Loucy (cell line): ENCODE data around the gene CTTNBP2.

Experiments used
- H2AFZ ChIP-seq: fragments of 200-600 bp; sonication (generic); 2 replicates; pipeline ENCODE4 v1.6.0; 2016; ENCODE audit warnings: antibody characterized with exemption, mild to moderate bottlenecking, low read length, moderate library complexity
- H3F3A ChIP-seq: fragments of 200-600 bp; 2 replicates; pipeline ENCODE4 v1.6.0; 2016; ENCODE audit warnings: antibody characterized with exemption, low read depth, mild to moderate bottlenecking
- H3K27me3 ChIP-seq: fragments of 200-600 bp; sonication (generic); 2 replicates; pipeline ENCODE4 v1.6.1; 2014; ENCODE audit warnings: low read length, mild to moderate bottlenecking; ENCODE audit not compliant: insufficient read depth, poor library complexity, severe bottlenecking
- H3K36me3 ChIP-seq: fragments of 200-600 bp; sonication (generic); 2 replicates; pipeline ENCODE4 v1.6.1; 2016; ENCODE audit warnings: low read length; ENCODE audit not compliant: insufficient read depth
- H3K4me1 ChIP-seq: fragments of 200-600 bp; sonication (generic); 2 replicates; pipeline ENCODE4 v1.5.1; 2014; ENCODE audit warnings: low read length, mild to moderate bottlenecking; ENCODE audit not compliant: insufficient read depth, poor library complexity, severe bottlenecking
- H3K4me2 ChIP-seq: fragments of 200-600 bp; sonication (generic); 2 replicates; pipeline ENCODE4 v1.6.0; 2014; ENCODE audit warnings: antibody characterized with exemption, low read length, low read depth, mild to moderate bottlenecking; ENCODE audit not compliant: poor library complexity, severe bottlenecking
- H3K4me3 ChIP-seq: fragments of 200-600 bp; sonication (generic); 2 replicates; pipeline ENCODE4 v1.5.1; 2014; ENCODE audit warnings: low read length, mild to moderate bottlenecking, mixed read lengths; ENCODE audit not compliant: poor library complexity, severe bottlenecking
- H3K79me2 ChIP-seq: fragments of 200-600 bp; sonication (generic); 2 replicates; pipeline ENCODE4 v1.6.1; 2014; ENCODE audit warnings: low read length; ENCODE audit not compliant: insufficient read depth
- H3K9ac ChIP-seq: fragments of 200-600 bp; sonication (generic); 2 replicates; pipeline ENCODE4 v1.6.0; 2014; ENCODE audit warnings: mild to moderate bottlenecking, low read depth, low read length, moderate library complexity; ENCODE audit not compliant: poor library complexity, severe bottlenecking
- H3K9me2 ChIP-seq: fragments of 200-600 bp; sonication (generic); replicated peaks from 2 replicates; pipeline ENCODE4 v1.6.1; 2016; ENCODE audit warnings: low read depth, low read length, mixed read lengths
- H3K9me3 ChIP-seq: fragments of 200-600 bp; sonication (generic); 2 replicates; pipeline ENCODE4 v1.6.1; 2014; ENCODE audit warnings: mild to moderate bottlenecking, antibody characterized with exemption, low read length, low read depth; ENCODE audit not compliant: insufficient read depth
- H4K20me1 ChIP-seq: fragments of 200-600 bp; sonication (generic); 2 replicates; pipeline ENCODE4 v1.6.0; 2014; ENCODE audit warnings: antibody characterized with exemption, low read length, mild to moderate bottlenecking; ENCODE audit not compliant: insufficient read depth, poor library complexity, severe bottlenecking
- CTCF ChIP-seq: fragments of 200-600 bp; sonication (generic); conservative IDR thresholded peaks from 2 replicates; pipeline ENCODE4 v1.5.1; 2014; ENCODE audit warnings: mild to moderate bottlenecking, antibody characterized with exemption, low read length
- EZH2phosphoT487 ChIP-seq: fragments of 200-600 bp; IDR thresholded peaks from 2 replicates; pipeline ENCODE4 v1.6.1; 2018; ENCODE audit warnings: antibody characterized with exemption, mild to moderate bottlenecking, moderate library complexity, borderline replicate concordance

The CTTNBP2 gene

GRCh38 chr7:117830422-117830954 lies 42.8 kb downstream of the CTTNBP2 start:
- no peak overlapping the region for H3K4me3 ChIP-seq
- H3K79me2 ChIP-seq: no peaks in the 10 kb centered on the region
- no peak overlapping the region for H3K9ac ChIP-seq
- H2AFZ ChIP-seq: no peak overlapping the region
- no peaks in the 10 kb centered on the region for H3F3A ChIP-seq
- H3K9me2 ChIP-seq: no peaks in the 10 kb centered on the region
- no peak for TF ChIP-seq CTCF
- TF ChIP-seq EZH2phosphoT487: no peak
- H3K4me2 ChIP-seq: no peak overlapping the region
- H3K9me3 ChIP-seq: no peaks in the 10 kb centered on the region
- no peaks in the 10 kb centered on the region for H3K27me3 ChIP-seq
- H3K36me3 ChIP-seq: no peaks in the 10 kb centered on the region
- no peaks in the 10 kb centered on the region for H3K4me1 ChIP-seq
- H4K20me1 ChIP-seq: no peaks in the 10 kb centered on the region

GRCh38 chr7:117829450-117830117 lies 43.7 kb downstream of the CTTNBP2 start:
- Histone ChIP-seq H3K4me3 (no peak overlapping the region), H3K9ac (no peak overlapping the region), H4K20me1 (no peaks in the 10 kb centered on the region), H3F3A (no peaks in the 10 kb centered on the region), H3K9me2 (no peaks in the 10 kb centered on the region), H3K4me2 (no peak overlapping the region), H3K9me3 (no peaks in the 10 kb centered on the region), H3K4me1 (no peaks in the 10 kb centered on the region), H3K36me3 (no peaks in the 10 kb centered on the region), H2AFZ (no peak overlapping the region), H3K27me3 (no peaks in the 10 kb centered on the region), H3K79me2 (no peaks in the 10 kb centered on the region)
- no peak for TF ChIP-seq EZH2phosphoT487
- TF ChIP-seq CTCF: no peak

- no peaks in the 10 kb centered on the region for H3K4me1 ChIP-seq
- no peak overlapping the region for H3K4me3 ChIP-seq
- no peaks in the 10 kb centered on the region for H3K36me3 ChIP-seq
- no peaks in the 10 kb centered on the region for H3K27me3 ChIP-seq
- no peaks in the 10 kb centered on the region for H3K79me2 ChIP-seq
- TF ChIP-seq CTCF: no peak
- no peak for TF ChIP-seq EZH2phosphoT487
- H4K20me1 ChIP-seq: no peaks in the 10 kb centered on the region
- H3K9me2 ChIP-seq: no peaks in the 10 kb centered on the region
- H3F3A ChIP-seq: no peaks in the 10 kb centered on the region
- H2AFZ ChIP-seq: no peak overlapping the region
- H3K9ac ChIP-seq: no peak overlapping the region
- H3K4me2 ChIP-seq: no peak overlapping the region
- no peaks in the 10 kb centered on the region for H3K9me3 ChIP-seq
Observed at GRCh38 chr7:117828825-117829224, 44.4 kb downstream of the CTTNBP2 start.
